SK-N-MC (cell line): ENCODE results near the gene PIK3CD.

Experiments used
- EZH2 ChIP-seq: fragments of 200-600 bp; sonication (generic); IDR thresholded peaks from one replicate; pipeline ENCODE4 v1.6.1; 2017; ENCODE audit warnings: antibody characterized with exemption
- POLR2AphosphoS5 ChIP-seq: IDR thresholded peaks from 2 replicates; pipeline ENCODE4 v1.6.1; 2012; ENCODE audit warnings: mild to moderate bottlenecking, low read depth, low read length, borderline replicate concordance

DNA sequence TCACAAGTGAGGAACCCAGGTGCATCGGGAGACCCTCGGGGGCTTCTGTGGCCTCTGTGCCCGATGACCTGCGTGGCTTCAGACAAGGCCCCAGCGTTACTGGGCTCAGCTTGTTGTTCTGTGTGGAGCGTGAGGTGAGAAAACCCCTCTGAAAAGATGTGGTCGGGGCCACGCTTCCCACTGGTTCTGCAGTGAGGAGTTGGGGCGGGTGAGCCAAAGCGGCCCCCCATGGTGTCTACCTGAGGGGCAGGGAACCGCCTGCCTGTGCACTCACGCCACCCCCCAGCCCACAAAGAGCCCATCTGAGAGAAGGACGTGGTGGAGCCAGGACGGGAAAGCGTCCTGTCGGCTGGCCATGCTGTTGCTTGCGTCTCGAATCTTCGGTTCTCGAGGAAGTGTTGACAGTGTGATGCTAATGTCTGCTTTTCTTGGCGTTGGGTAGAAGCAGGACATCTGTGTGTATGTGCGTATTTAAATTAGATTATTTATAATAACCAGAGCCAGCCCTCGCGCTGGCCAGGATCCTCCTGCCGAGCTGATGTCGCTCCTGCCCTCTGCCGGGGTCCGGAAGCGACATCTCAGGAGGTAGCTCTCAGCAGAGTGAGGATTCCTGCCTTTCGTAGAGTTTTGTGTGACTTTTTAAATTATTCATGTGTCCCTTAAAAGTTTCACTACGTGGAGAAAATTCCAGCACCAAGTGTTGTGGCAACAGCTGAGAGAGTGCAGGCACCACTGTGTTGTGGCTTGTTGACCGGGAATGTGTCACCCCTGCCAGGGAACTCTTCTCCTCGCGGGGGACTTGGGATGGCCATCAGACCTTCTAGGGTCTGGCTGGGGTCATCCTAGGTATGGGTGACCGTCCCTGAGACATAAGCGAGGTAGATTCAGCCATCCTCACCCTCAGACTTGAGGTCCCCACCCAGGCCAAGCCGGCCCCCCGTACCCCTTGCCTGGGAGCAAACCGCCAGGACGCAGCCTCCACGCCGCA is 47.5 kb upstream of the PIK3CD start:
- TF ChIP-seq POLR2AphosphoS5: no peak
- TF ChIP-seq EZH2: no peak
